Sciatic nerve (tissue), 2 donors: ENCODE results near the gene PIGW. TPM values are rescaled to one million over a fixed set of nuclear protein-coding genes. Genes with fewer than 3 reads are reported as not detected.
"Not testable (repeated sequence)": the region's sequence is repeated elsewhere in the genome, so short reads cannot be mapped to it uniquely, and the experiment has no call there.

Experiments
- ATAC-seq: fragments of 200-7000 bp; cut with Tn5 transposase; one replicate; pipeline ENCODE4 v1.9.1; 2020; ENCODE audit warnings: mild to moderate bottlenecking, moderate library complexity
- DNase-seq: peaks from one replicate; pipeline ENCODE4 v3.0.0-alpha.2; 2020; ENCODE audit warnings: low spot score
- intact Hi-C: fragments of 100-400 bp; cut with DNase I; formaldehyde crosslinking; loops from one replicate; pipeline ENCODE4 v1.14.2; 2022
- total RNA-seq: library from RNA; stranded (reverse); fragmentation: NEBNext Ultra II Directional; extraction: Animal tissue kit (Norgen Biotek cat#: 25700); gene quantifications from one replicate; pipeline ENCODE4 v1.2.1, GENCODE V29; 2021
- donor health status: DM: no; HTN: no; CAD: no.
- donor health status: DM: no; HTN: no; CAD: no.

Gene PIGW
- total RNA-seq, 1 donor from 2014 or later, result 3.2 TPM

GRCh38 chr17:36506249-36506826 is 28.4 kb upstream of the PIGW start:
- no peak for DNase-seq
- no peak for ATAC-seq
- intact Hi-C loops, result no loop called here

- no peak for ATAC-seq
- intact Hi-C loops, result no loop called here
- no peak for DNase-seq
Measured at GRCh38 chr17:36506831-36507230, 28.0 kb upstream of the PIGW start.

GRCh38 chr17:36507266-36507665 is 27.5 kb upstream of the PIGW start:
- intact Hi-C loops, result no loop called here
- no peak for DNase-seq
- no peak for ATAC-seq

GRCh38 chr17:36508439-36508838 is 26.3 kb upstream of the PIGW start:
- DNase-seq, ATAC-seq, intact Hi-C loops: not testable (repeated sequence)

GRCh38 chr17:36509272-36509985 is 25.4 kb upstream of the PIGW start:
- no peak for ATAC-seq
- intact Hi-C loops, result no loop called here
- no peak for DNase-seq

- intact Hi-C loops, result no loop called here
- DNase-seq (no peak), ATAC-seq (no peak)
Measured at GRCh38 chr17:36510636-36511035, 24.2 kb upstream of the PIGW start.

- intact Hi-C loops, result no loop called here
- DNase-seq, result no peak
- ATAC-seq, result no peak
Measured at GRCh38 chr17:36511216-36511615, 23.6 kb upstream of the PIGW start.

GRCh38 chr17:36512641-36513040 is 22.1 kb upstream of the PIGW start:
- intact Hi-C loops, result no loop called here
- ATAC-seq (no peak), DNase-seq (no peak)

- ATAC-seq (no peak), DNase-seq (no peak)
- intact Hi-C loops, result no loop called here
Measured at GRCh38 chr17:36514856-36515255, 19.9 kb upstream of the PIGW start.

- intact Hi-C loops, result no loop called here
- DNase-seq, result no peak
- no peak for ATAC-seq
Measured at GRCh38 chr17:36515837-36516236, 18.9 kb upstream of the PIGW start.

GRCh38 chr17:36523113-36523512 is 11.7 kb upstream of the PIGW start:
- intact Hi-C loops, result no loop called here
- no peak for ATAC-seq
- no peak for DNase-seq

- DNase-seq (no peak), ATAC-seq (no peak)
- intact Hi-C loops, result no loop called here
Measured at GRCh38 chr17:36524428-36524876, 10.3 kb upstream of the PIGW start.

GRCh38 chr17:36525113-36525512 is 9.7 kb upstream of the PIGW start:
- intact Hi-C loops, result no loop called here
- DNase-seq, result no peak
- no peak for ATAC-seq

GRCh38 chr17:36525888-36526287 is 8.9 kb upstream of the PIGW start:
- no peak for DNase-seq
- ATAC-seq, result no peak
- intact Hi-C loops, result no loop called here

- intact Hi-C loops, result no loop called here
- DNase-seq (no peak), ATAC-seq (no peak)
Measured at GRCh38 chr17:36527621-36528250, 7.1 kb upstream of the PIGW start.

GRCh38 chr17:36529121-36529520 is 5.7 kb upstream of the PIGW start:
- DNase-seq (no peak), ATAC-seq (no peak)
- intact Hi-C loops, result no loop called here

- DNase-seq (no peak), ATAC-seq (no peak)
- intact Hi-C loops, result no loop called here
Measured at GRCh38 chr17:36532435-36532975, 2.3 kb upstream of the PIGW start.

GRCh38 chr17:36533935-36534839 is 600 bp upstream of the PIGW start:
- intact Hi-C loops, result no loop called here
- DNase-seq, result peak; percentile 78
- ATAC-seq, result peak; percentile 66

- DNase-seq (no peak), ATAC-seq (no peak)
- intact Hi-C loops, result no loop called here
Measured at GRCh38 chr17:36535669-36536081, 888 bp downstream of the PIGW start.
